CD4-positive, alpha-beta T cell (primary cell): ENCODE data around the gene ARMH3. TPM values are rescaled to one million over a fixed set of nuclear protein-coding genes. Genes with fewer than 3 reads are reported as not detected.

Experiments used
- ATAC-seq: fragments of 200-7000 bp; cut with Tn5 transposase; one replicate; pipeline ENCODE4 v1.10.0; 2022; ENCODE audit warnings: mild to moderate bottlenecking; ENCODE audit not compliant: poor library complexity
- CTCF ChIA-PET: fragments of 350-600 bp; sonication (Branson Sonifier 250); formaldehyde crosslinking; loops from one replicate; lab custom pipeline; 2021; ENCODE audit warnings: antibody characterized with exemption, inconsistent platforms; lab: Charles Lee
- POLR2A ChIA-PET: fragments of 350-600 bp; sonication (Branson Sonifier 250); formaldehyde crosslinking; loops from one replicate; lab custom pipeline; 2021; ENCODE audit warnings: antibody characterized with exemption, inconsistent platforms; lab: Charles Lee
- DNase-seq, 14 experiments: peaks; one replicate each; pipeline ENCODE4 v3.0.0-alpha.2; 2013 to 2020; ENCODE audit warnings: mixed read lengths in 2 of 14
- H3K27ac ChIP-seq, 2 donors: one replicate each; pipeline versions ENCODE4 v1.5.1 to v1.7.0; 2013; ENCODE audit warnings: low read length in 2 of 2, low read depth in 1 of 2, mild to moderate bottlenecking in 1 of 2
- H3K27me3 ChIP-seq, 2 experiments: 1 replicate in 1 of 2; 2 replicates in 1 of 2; pipeline versions ENCODE4 v1.6.1 to v1.7.0; 2013; ENCODE audit warnings: low read length in 2 of 2, control low read depth in 1 of 2, mild to moderate bottlenecking in 1 of 2, moderate library complexity in 1 of 2; ENCODE audit not compliant: insufficient read depth in 2 of 2, control insufficient read depth in 1 of 2
- H3K36me3 ChIP-seq: one replicate; pipeline ENCODE4 v1.6.1; 2013; ENCODE audit warnings: low read length, control low read depth; ENCODE audit not compliant: insufficient read depth
- H3K4me1 ChIP-seq: one replicate; pipeline ENCODE4 v1.6.1; 2013; ENCODE audit warnings: low read length, control low read depth; ENCODE audit not compliant: insufficient read depth
- H3K4me3 ChIP-seq: one replicate; pipeline ENCODE4 v1.5.1; 2013; ENCODE audit warnings: mild to moderate bottlenecking, low read length, moderate library complexity
- H3K9me3 ChIP-seq, 2 experiments: 1 replicate in 1 of 2; 2 replicates in 1 of 2; pipeline versions ENCODE4 v1.6.1 to v1.7.0; 2013; ENCODE audit warnings: low read length in 2 of 2, mild to moderate bottlenecking in 2 of 2, control low read depth in 1 of 2, moderate library complexity in 1 of 2; ENCODE audit not compliant: control insufficient read depth in 1 of 2, insufficient read depth in 1 of 2
- H3K27ac Mint-ChIP-seq: one replicate; pipeline ENCODE4 v1.8.0; 2020; ENCODE audit warnings: mixed read lengths
- H3K27me3 Mint-ChIP-seq: one replicate; pipeline ENCODE4 v1.8.0; 2021; ENCODE audit warnings: mixed read lengths
- H3K36me3 Mint-ChIP-seq: one replicate; pipeline ENCODE4 v1.8.0; 2021; ENCODE audit warnings: low read depth, mixed read lengths
- H3K4me1 Mint-ChIP-seq: one replicate; pipeline ENCODE4 v1.8.0; 2021; ENCODE audit warnings: low read depth, mixed read lengths
- H3K4me3 Mint-ChIP-seq: one replicate; pipeline ENCODE4 v1.8.0; 2020; ENCODE audit warnings: mild to moderate bottlenecking, mixed read lengths
- H3K9me3 Mint-ChIP-seq: one replicate; pipeline ENCODE4 v1.8.0; 2020; ENCODE audit warnings: mixed read lengths
- CTCF ChIP-seq: fragments of 200-600 bp; IDR thresholded peaks from one replicate; pipeline ENCODE4 v1.8.0; 2022; ENCODE audit warnings: antibody characterized with exemption, mild to moderate bottlenecking
- intact Hi-C, 2 experiments: fragments of 100-400 bp; cut with DNase I in 1 of 2; cut with micrococcal nuclease in 1 of 2; formaldehyde crosslinking; loops; one replicate each; pipeline versions ENCODE4 v1.15.1 to v1.9.0; 2023 to 2025; cut with DNase I, micrococcal nuclease
- total RNA-seq, 174 experiments: library from RNA in 2 of 174; stranded (reverse) in 2 of 174; gene quantifications; one replicate each; pipeline ENCODE4 v1.2.3 and lab custom pipeline; 2021 to 2026

Gene ARMH3
- total RNA-seq, 2 experiments from 2014 or later: 17.7 to 18.9 TPM

DNA sequence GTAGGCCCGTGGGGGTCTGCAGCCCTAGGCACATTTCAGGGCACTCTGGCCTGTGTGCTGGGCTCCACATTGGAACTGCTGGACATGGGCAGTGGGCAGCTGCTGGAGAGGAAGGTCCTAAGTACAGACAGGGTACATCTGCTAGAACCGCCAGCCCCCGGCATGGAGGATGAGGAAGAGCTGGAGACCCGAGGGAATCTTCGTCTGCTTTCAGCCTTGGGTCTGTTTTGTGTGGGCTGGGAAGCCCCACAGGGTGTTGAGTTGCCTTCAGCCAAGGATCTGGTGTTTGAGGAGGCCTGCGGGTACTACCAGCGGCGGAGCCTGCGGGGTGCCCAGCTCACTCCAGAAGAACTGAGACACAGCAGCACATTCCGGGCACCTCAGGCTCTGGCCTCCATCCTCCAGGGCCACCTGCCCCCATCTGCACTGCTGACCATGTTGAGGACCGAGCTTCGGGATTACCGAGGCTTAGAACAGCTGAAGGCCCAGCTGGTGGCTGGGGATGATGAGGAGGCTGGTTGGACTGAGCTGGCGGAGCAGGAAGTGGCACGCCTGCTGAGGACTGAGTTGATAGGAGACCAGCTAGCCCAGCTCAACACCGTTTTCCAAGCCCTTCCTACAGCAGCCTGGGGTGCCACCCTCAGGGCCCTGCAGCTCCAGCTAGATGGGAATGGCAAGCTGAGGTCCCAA is 10.6 kb upstream of the ARMH3 start:
- ATAC-seq: no peak
- Mint-ChIP-seq H3K4me3 (peak overlapping the region; percentile 90), H3K9me3 (no peaks in the 10 kb centered on the region), H3K27me3 (no peaks in the 10 kb centered on the region), H3K4me1 (peaks cover 23% of the 10 kb centered on the region), H3K36me3 (peaks cover 3% of the 10 kb centered on the region), H3K27ac (peak overlapping the region; percentile 84)
- CTCF ChIA-PET: interaction anchor here (0.9 kb wide), 1 partner anchor 177 kb away, joined by 4 read pairs; no protein-coding TSS in a partner anchor
- intact Hi-C loops: loop anchor here (2.0 to 10.0 kb wide), 3 partner anchors 51 to 678 kb away; partner anchors contain the start of genes KCNIP2 (in 1 of the 2) and WBP1L (in 1 of the 2)
- Histone ChIP-seq H3K9me3 (no peaks in the 10 kb centered on the region), H3K4me3 (peak overlapping the region; percentile 60), H3K4me1 (peaks cover 39% of the 10 kb centered on the region), H3K36me3 (peaks cover 19% of the 10 kb centered on the region), H3K27ac (peak overlapping the region; percentile 60 to 82), H3K27me3 (no peaks in the 10 kb centered on the region)
- POLR2A ChIA-PET: interaction anchor here (0.5 to 1.4 kb wide), 5 partner anchors 11 to 894 kb away, joined by 3 to 10 read pairs (median 3); partner anchors contain the start of gene ARMH3
- no peak for TF ChIP-seq CTCF
- DNase-seq: peak in 1 of 14 experiments; percentile 31

GRCh38 chr10:102065561-102066398 is 9.8 kb upstream of the ARMH3 start:
- Histone ChIP-seq H3K9me3 (no peaks in the 10 kb centered on the region), H3K4me1 (peaks cover 39% of the 10 kb centered on the region), H3K4me3 (peak overlapping the region; percentile 60), H3K27ac (peak overlapping the region; percentile 60 to 82), H3K27me3 (no peaks in the 10 kb centered on the region), H3K36me3 (peaks cover 19% of the 10 kb centered on the region)
- ATAC-seq (no peak), DNase-seq (peak in 5 of 14 experiments; percentile 5 to 53 (median 15))
- intact Hi-C loops: loop anchor here (1.0 to 10.0 kb wide), 5 partner anchors 52 to 679 kb away; partner anchors contain the start of genes KCNIP2 (in 1 of the 2) and WBP1L (in 1 of the 2)
- CTCF ChIA-PET: interaction anchor here (0.9 kb wide), 1 partner anchor 14 kb away, joined by 4 read pairs; no protein-coding TSS in a partner anchor
- Mint-ChIP-seq H3K27me3 (no peaks in the 10 kb centered on the region), H3K4me1 (peaks cover 23% of the 10 kb centered on the region), H3K27ac (peak overlapping the region; percentile 84), H3K36me3 (peaks cover 3% of the 10 kb centered on the region), H3K4me3 (peak overlapping the region; percentile 90), H3K9me3 (no peaks in the 10 kb centered on the region)
- POLR2A ChIA-PET: interaction anchor here (0.5 to 1.4 kb wide), 7 partner anchors 11 to 893 kb away, joined by 3 to 10 read pairs (median 3); partner anchors contain the start of gene NOLC1
- TF ChIP-seq CTCF: no peak
